ENCODE measurements around the gene PRKD1. TPM values are rescaled to one million over a fixed set of nuclear protein-coding genes. Genes with fewer than 3 reads are reported as not detected.

The PRKD1 gene
- polyA plus RNA-seq, 3 donors from 2014 or later: not detected

- H3K27ac Mint-ChIP-seq: no peak overlapping the region
- no peaks in the 10 kb centered on the region for H3K27me3 Mint-ChIP-seq (ENCODE audit: low read depth in 3 of 3)
- no peak for DNase-seq
- H3K9me3 Mint-ChIP-seq: peaks cover 17 to 71% (median 50%) of the 10 kb centered on the region in 6 donors
- no peaks in the 10 kb centered on the region for H3K4me1 Mint-ChIP-seq
- H3K36me3 Mint-ChIP-seq: peaks cover 0 to 6% (median 0%) of the 10 kb centered on the region in 3 donors
- H3K4me3 Mint-ChIP-seq: no peak overlapping the region
These were observed 278.5 kb downstream of the PRKD1 start for GRCh38 chr14:29649170-29649569.

DNA sequence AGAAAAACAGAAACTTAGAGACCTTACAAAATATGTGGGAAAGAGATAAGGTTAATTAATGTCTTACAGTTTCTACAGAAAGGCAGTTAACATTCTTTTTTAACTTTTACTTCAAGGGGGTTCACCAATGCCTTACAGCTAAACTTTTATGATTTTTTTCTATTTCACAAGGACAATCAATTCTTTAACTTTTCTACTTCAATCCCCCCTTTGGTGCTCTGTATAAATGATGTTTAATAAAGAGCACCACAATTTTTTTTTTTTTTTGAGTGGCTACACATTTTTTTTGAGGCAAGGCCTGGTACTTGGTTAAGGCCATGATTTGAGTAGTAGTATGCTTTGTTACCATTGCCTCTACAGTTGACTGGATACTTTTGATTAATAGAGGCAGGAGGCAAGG, 279.6 kb downstream of the PRKD1 start:
- peaks cover 0 to 2% (median 0%) of the 10 kb centered on the region in 3 donors for H3K27me3 Mint-ChIP-seq (ENCODE audit: low read depth in 3 of 3)
- no peak overlapping the region for H3K27ac Mint-ChIP-seq
- peaks cover 0 to 7% (median 0%) of the 10 kb centered on the region in 3 donors for H3K36me3 Mint-ChIP-seq
- no peak for DNase-seq
- peaks cover 18 to 71% (median 50%) of the 10 kb centered on the region in 6 donors for H3K9me3 Mint-ChIP-seq
- no peaks in the 10 kb centered on the region for H3K4me1 Mint-ChIP-seq
- H3K4me3 Mint-ChIP-seq: no peak overlapping the region

- no peak overlapping the region for H3K27ac Mint-ChIP-seq
- DNase-seq: no peak
- H3K4me3 Mint-ChIP-seq: no peak overlapping the region
- H3K36me3 Mint-ChIP-seq: peaks cover 0 to 7% (median 0%) of the 10 kb centered on the region in 3 donors
- H3K4me1 Mint-ChIP-seq: no peaks in the 10 kb centered on the region
- H3K9me3 Mint-ChIP-seq: peaks cover 12 to 67% (median 39%) of the 10 kb centered on the region in 6 donors
- H3K27me3 Mint-ChIP-seq (ENCODE audit: low read depth in 3 of 3): peaks cover 0 to 2% (median 0%) of the 10 kb centered on the region in 3 donors
These were observed 282.5 kb downstream of the PRKD1 start for GRCh38 chr14:29645117-29645516.

GRCh38 chr14:29643433-29644211, 284.0 kb downstream of the PRKD1 start:
- peaks cover 0 to 2% (median 0%) of the 10 kb centered on the region in 3 donors for H3K27me3 Mint-ChIP-seq (ENCODE audit: low read depth in 3 of 3)
- H3K36me3 Mint-ChIP-seq: peaks cover 0 to 3% (median 0%) of the 10 kb centered on the region in 3 donors
- no peak for DNase-seq
- no peak overlapping the region for H3K4me3 Mint-ChIP-seq
- peaks cover 3 to 56% (median 27%) of the 10 kb centered on the region in 6 donors for H3K9me3 Mint-ChIP-seq
- no peak overlapping the region for H3K27ac Mint-ChIP-seq
- no peaks in the 10 kb centered on the region for H3K4me1 Mint-ChIP-seq

DNA sequence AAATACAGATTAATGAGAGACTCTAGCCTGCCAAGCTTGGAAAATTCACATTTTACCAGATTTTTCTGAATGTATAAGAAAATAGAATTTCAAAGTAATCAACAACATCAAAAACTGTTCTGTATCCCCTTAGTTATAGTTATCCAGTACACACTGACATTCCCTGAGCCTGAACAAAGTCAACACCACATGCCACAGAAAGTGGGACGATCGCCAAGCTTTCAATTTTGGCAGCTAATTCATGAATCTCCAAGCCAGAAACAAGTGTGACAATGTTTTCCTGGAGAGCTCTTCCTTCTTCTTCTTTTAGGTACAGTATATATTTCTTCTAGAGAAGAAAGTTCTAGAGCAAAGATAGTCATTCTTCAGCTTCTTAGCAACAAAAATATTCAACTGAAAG, 290.2 kb downstream of the PRKD1 start:
- Mint-ChIP-seq H3K27me3 (ENCODE audit: low read depth in 3 of 3) (no peaks in the 10 kb centered on the region), H3K9me3 (peaks cover 4 to 61% (median 21%) of the 10 kb centered on the region in 6 donors), H3K27ac (no peak overlapping the region), H3K4me1 (no peaks in the 10 kb centered on the region), H3K4me3 (no peak overlapping the region), H3K36me3 (peaks cover 0 to 5% (median 0%) of the 10 kb centered on the region in 3 donors)
- DNase-seq: no peak

DNA sequence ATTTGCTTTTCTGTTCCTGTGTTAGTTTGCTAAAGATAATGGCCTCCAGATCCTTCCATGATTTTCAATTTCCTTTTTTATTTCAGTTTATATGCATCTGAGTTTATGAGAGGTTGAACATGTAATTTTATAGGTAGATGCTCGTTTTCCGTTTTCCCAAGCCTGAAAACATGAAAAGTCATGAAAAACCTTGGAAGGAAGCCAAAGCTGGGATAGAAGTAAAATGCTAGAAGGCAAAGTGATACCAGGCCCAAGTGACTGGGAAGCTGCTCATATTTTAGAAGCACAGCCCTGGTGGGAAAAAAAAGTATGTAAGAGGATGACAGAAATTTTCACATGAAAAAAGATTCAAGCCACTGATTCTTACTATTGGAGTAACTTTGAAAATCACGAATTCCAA, 290.8 kb downstream of the PRKD1 start:
- Mint-ChIP-seq H3K27me3 (ENCODE audit: low read depth in 3 of 3) (no peaks in the 10 kb centered on the region), H3K27ac (no peak overlapping the region), H3K36me3 (peaks cover 0 to 6% (median 0%) of the 10 kb centered on the region in 3 donors), H3K4me1 (no peaks in the 10 kb centered on the region), H3K9me3 (peaks cover 5 to 63% (median 21%) of the 10 kb centered on the region in 6 donors), H3K4me3 (no peak overlapping the region)
- no peak for DNase-seq

GRCh38 chr14:29630566-29631160, 297.0 kb downstream of the PRKD1 start:
- Mint-ChIP-seq H3K4me1 (no peaks in the 10 kb centered on the region), H3K4me3 (no peak overlapping the region), H3K27ac (no peak overlapping the region), H3K27me3 (ENCODE audit: low read depth in 3 of 3) (no peaks in the 10 kb centered on the region), H3K9me3 (peaks cover 3 to 44% (median 20%) of the 10 kb centered on the region in 6 donors), H3K36me3 (peaks cover 0 to 6% (median 0%) of the 10 kb centered on the region in 3 donors)
- no peak for DNase-seq

GRCh38 chr14:29629839-29630238, 297.8 kb downstream of the PRKD1 start:
- Mint-ChIP-seq H3K27me3 (ENCODE audit: low read depth in 3 of 3) (no peaks in the 10 kb centered on the region), H3K36me3 (peaks cover 0 to 4% (median 0%) of the 10 kb centered on the region in 3 donors), H3K4me3 (no peak overlapping the region), H3K4me1 (no peaks in the 10 kb centered on the region), H3K9me3 (peaks cover 6 to 44% (median 20%) of the 10 kb centered on the region in 6 donors), H3K27ac (peak overlapping the region in 1 of 6 donors; percentile 42)
- DNase-seq: no peak

DNA sequence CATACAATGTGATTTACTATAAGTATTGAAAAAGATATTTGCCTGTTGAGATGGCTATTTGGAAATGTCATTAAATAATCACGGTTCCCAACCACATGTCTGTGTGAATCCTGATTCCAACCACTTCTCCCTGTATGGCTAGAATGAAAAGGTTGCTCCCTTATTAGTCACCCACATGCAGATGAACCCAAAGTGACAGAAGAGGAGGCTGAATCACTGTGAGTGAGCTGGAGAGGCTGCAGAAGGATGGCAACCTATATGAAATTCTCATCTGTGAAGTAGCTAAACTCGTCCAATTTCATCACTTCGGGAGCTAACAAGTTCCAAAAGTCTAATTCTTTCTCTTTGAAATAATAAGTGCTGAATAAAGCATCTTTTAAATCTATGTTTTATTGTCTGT, 300.5 kb downstream of the PRKD1 start:
- no peaks in the 10 kb centered on the region for H3K36me3 Mint-ChIP-seq
- peaks cover 7 to 38% (median 14%) of the 10 kb centered on the region in 6 donors for H3K9me3 Mint-ChIP-seq
- no peaks in the 10 kb centered on the region for H3K27me3 Mint-ChIP-seq (ENCODE audit: low read depth in 3 of 3)
- DNase-seq: no peak
- H3K4me1 Mint-ChIP-seq: no peaks in the 10 kb centered on the region
- no peak overlapping the region for H3K4me3 Mint-ChIP-seq
- H3K27ac Mint-ChIP-seq: no peak overlapping the region

GRCh38 chr14:29618323-29619067, 309.2 kb downstream of the PRKD1 start:
- Mint-ChIP-seq H3K27ac (no peak overlapping the region), H3K36me3 (peaks cover 0 to 6% (median 0%) of the 10 kb centered on the region in 3 donors), H3K4me3 (no peak overlapping the region), H3K27me3 (ENCODE audit: low read depth in 3 of 3) (peaks cover 0 to 4% (median 0%) of the 10 kb centered on the region in 3 donors), H3K9me3 (peaks cover 15 to 50% (median 34%) of the 10 kb centered on the region in 6 donors), H3K4me1 (no peaks in the 10 kb centered on the region)
- no peak for DNase-seq

- Mint-ChIP-seq H3K4me3 (no peak overlapping the region), H3K27me3 (ENCODE audit: low read depth in 3 of 3) (peaks cover 0 to 4% (median 0%) of the 10 kb centered on the region in 3 donors), H3K36me3 (peaks cover 0 to 6% (median 0%) of the 10 kb centered on the region in 3 donors), H3K4me1 (no peaks in the 10 kb centered on the region), H3K9me3 (peaks cover 12 to 48% (median 29%) of the 10 kb centered on the region in 6 donors), H3K27ac (no peak overlapping the region)
- DNase-seq: no peak
These were observed 310.7 kb downstream of the PRKD1 start for GRCh38 chr14:29616922-29617321.

GRCh38 chr14:29608861-29609260, 318.8 kb downstream of the PRKD1 start:
- no peak overlapping the region for H3K4me3 Mint-ChIP-seq
- DNase-seq: no peak
- no peaks in the 10 kb centered on the region for H3K4me1 Mint-ChIP-seq
- peaks cover 10 to 46% (median 29%) of the 10 kb centered on the region in 6 donors for H3K9me3 Mint-ChIP-seq
- peaks cover 0 to 6% (median 0%) of the 10 kb centered on the region in 3 donors for H3K36me3 Mint-ChIP-seq
- H3K27ac Mint-ChIP-seq: no peak overlapping the region
- H3K27me3 Mint-ChIP-seq (ENCODE audit: low read depth in 3 of 3): no peaks in the 10 kb centered on the region

DNA sequence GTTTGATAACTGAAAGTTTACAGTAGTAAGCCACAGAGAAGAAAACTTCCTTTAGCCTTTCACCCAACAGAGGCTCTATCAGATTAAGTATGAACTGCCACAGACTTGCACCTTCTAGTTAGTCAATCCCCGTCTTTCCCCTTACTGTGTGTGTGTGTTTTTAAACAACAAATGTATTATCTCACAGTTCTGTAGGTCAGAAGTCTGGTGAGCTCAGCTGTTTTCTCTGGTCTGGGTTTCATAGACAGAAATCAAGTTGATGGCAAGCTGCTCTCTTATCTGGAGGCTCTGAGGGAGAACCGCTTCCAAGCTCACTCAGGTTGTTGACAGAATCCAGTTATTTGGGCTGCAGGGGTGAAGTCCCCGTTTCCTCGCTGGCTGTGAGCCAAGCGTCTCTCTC, 320.5 kb downstream of the PRKD1 start:
- no peak overlapping the region for H3K27ac Mint-ChIP-seq
- H3K27me3 Mint-ChIP-seq (ENCODE audit: low read depth in 3 of 3): no peaks in the 10 kb centered on the region

More for the DNA sequence above, 320.5 kb downstream of the PRKD1 start:
- no peak for DNase-seq
- no peaks in the 10 kb centered on the region for H3K4me1 Mint-ChIP-seq
- H3K4me3 Mint-ChIP-seq: no peak overlapping the region
- peaks cover 0 to 6% (median 0%) of the 10 kb centered on the region in 3 donors for H3K36me3 Mint-ChIP-seq
- peaks cover 12 to 45% (median 27%) of the 10 kb centered on the region in 6 donors for H3K9me3 Mint-ChIP-seq

All from immature natural killer cell (primary cell).